AG08395 (cell line): ENCODE data around the gene SLC6A18.

Experiments used
- DNase-seq: peaks from one replicate; pipeline ENCODE4 v3.0.0; 2012; ENCODE audit warnings: mixed read lengths, low spot score

The SLC6A18 gene

DNA sequence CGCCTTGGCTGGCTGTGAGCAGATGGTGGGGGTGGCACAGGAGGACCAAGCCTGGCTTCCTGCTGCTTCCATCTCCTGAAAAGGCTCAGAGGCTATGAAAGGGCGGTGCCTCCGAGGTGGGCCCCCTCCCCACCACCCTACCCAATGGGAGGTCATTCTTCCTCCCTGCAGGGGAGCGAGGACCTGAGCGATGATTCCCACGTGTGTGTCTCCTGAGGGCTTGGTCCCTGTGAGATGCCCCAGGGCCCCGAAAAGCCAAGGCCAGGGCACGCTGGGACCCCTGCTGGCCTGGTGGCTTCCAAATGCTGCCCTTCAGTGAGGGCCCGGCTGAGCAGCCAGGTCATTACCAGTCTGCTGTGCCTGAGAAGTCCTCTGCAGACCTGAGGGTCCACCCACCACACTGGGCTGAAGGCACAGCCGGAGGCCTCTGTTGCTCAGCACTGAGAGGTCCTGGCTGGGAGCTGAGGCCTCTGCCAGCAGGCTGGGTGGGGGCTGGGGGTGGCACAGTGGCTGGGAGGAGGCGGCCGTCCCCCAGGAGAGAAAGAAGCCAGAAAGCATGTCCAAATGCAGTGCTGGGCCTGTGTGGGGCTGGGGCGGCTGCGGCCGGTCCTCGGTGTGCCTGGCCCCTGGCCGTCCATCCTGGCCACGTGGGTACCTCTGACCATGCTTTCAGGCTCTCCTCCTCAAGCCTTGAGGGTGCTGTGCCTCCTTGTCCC lies 37.8 kb upstream of the SLC6A18 start:
- DNase-seq: no peak

DNA sequence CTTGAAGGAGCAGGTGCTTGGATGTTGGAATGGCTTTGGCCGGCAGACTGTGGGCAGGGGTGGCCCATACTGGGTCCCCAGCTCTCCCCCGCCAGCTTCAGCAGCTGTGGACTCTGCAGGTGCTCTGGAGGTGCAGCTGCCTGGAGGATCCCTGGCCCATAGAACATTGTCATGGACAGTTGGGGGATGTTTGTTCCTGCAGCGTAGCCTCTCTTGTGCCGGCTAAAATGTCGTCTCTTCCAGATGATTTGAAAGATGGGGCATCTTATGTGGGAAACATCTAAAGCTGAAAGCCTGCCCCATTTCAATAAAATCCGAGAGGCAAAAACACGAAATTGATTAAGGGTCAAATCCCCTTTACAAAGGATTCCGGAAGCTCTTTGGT lies 37.2 kb upstream of the SLC6A18 start:
- no peak for DNase-seq

DNA sequence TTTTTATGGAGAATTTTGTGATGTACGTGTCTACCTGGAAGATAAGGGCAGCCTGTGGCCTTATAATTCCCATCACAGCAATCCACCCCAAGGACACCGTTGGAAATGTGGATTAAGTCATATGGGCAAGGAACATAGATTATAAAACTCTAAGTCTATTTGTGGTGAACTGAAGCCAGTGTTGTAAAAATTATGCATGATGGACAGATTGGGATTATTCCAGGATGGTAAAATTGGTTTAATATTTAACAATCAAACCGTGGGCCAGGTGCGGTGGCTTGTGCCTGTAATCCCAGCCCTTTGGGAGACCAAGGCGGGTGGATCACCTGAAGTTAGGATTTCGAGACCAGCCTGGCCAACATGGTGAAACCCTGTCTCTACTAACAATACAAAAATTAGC lies 36.7 kb upstream of the SLC6A18 start:
- DNase-seq: no peak

DNA sequence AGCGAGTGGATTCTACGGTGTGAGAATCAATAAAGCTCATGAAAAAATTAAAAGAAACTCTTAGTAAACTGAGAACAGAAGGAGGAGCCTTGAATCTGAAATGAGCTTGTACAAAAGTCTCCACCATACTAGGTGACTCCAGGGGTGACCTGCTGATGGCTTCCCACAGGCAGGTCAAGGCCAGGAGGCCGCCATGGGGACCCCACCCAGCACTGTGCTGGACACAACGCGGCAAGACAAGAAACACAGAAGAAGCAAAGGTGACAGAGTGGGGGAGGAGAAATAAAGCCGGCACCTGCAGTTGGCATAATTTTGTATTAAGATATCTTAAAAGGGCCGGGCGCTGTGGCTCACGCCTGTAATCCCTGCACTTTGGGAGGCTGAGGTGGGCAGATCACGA lies 35.9 kb upstream of the SLC6A18 start:
- no peak for DNase-seq

DNA sequence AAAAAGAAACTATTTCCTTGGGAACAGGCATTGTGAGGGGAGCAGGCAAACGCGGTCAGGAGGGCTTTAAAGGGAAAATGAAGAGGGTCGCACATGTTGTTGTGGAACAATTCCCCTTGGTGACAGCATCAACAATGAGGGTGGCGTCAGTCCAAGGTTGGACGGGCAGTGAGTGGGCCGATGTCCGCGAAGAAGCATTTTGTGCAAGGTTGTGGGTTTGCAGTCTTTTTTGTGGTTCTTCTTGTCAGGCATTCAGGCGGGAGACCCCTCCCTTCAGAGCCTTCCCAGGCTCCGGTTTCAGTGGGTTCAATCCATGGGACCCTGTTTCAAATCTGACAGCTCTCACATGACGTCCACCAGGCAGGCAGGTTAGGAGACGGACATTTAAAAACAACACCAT lies 34.9 kb upstream of the SLC6A18 start:
- no peak for DNase-seq

DNA sequence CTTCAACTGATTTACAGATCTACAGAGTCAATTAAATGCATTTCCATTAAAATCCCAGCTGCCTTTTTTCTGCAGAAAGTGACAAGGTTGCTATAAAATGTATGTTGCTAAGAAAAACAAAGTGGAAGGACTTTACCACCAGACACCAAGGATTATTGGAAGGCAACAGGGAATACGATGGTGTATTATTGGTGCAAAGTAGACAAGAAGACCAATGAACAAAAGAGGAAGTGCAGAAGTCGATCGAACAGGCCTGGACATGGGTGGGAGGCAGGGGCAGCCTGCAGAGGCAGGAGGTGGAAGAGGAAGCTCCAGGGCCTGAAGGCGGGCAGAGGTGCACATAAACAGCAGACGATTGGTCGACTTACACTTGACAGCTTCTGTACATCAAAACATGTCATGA lies 34.3 kb upstream of the SLC6A18 start:
- no peak for DNase-seq

DNA sequence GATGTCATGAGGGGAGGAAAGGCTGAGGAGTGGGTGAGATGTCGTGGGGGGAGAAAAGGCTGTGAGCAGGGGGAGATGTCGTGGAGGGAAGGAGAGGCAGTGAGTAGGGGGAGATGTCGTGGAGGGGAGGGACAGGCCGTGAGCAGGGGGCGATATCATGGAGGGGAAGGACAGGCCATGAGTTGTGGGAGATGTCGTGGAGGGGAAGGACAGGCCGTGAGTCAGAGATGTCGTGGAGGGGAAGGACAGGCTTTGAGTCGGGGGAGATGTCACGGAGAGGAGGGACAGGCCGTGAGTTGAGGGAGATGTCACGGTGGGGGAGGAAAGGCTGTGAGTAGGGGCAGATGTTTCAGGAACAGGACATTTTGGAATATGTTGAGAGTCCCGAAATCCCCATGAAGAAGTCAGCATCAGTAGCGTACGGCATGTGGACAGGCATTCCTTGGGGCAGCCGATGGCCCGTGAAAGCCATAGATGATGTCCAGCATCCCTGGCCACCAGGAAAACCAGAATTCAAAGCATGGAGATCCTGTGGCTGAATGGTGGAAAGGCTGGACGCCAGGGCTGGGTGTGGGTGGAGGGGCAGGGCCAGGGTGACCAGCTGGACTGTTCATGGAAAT lies 32.1 kb upstream of the SLC6A18 start:
- no peak for DNase-seq

DNA sequence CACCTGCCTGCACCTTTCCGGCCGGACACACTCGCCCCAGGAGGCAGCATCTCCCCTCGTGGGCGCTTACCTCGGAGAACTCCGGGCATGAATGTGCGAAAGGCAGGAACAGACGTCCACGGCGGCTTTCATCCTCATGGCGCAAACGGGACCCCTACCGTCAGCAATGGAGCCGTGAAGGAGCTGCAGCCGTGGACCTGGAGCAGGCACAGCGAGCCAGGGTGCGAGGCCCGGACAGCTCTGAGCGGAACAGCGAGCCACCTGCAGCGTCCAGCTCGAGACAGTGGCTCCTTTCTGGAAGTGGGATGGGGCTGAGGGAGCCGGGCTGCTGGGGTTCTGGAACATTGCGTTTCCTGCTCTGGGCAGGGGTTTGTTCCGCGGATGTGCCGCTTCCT lies 31.6 kb upstream of the SLC6A18 start:
- DNase-seq: no peak

DNA sequence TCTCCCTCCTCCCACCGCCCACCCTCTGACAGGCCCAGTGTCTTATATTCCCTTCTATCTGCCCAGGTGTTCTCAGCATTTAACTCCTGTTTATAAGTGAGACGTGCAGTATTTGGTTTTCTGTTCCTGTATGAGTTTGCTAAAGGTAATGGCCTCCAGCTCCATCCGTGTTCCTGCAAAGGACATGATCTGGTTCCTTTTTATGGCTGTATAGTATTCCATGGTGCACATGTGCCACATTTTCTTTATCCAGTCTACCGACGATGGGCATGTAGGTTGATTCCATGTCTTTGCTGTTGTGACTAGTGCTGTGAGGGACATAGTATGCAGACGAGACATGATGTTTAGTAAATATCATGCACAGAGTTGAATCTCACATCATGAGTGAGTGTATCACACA lies 30.8 kb upstream of the SLC6A18 start:
- DNase-seq: no peak

DNA sequence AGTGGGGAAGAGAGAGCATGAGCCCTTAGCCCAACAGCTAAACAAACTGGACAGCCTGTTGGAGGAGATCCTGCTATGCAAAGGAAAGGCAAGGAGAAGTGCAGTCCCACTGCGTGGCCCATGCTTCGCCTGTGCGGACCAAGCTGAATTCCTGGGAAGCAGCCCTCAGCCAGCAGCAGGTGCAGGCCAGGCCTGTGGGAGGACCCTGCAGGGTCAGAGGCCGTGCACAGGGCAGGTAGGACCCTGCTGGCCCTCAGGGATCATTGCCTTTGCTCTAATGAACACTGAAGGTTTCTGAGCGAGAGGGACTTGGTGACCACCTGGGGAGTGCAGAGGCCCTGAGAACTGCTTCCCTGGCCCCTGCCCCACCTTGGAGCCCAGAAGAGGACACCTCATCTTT lies 29.7 kb upstream of the SLC6A18 start:
- DNase-seq: no peak

DNA sequence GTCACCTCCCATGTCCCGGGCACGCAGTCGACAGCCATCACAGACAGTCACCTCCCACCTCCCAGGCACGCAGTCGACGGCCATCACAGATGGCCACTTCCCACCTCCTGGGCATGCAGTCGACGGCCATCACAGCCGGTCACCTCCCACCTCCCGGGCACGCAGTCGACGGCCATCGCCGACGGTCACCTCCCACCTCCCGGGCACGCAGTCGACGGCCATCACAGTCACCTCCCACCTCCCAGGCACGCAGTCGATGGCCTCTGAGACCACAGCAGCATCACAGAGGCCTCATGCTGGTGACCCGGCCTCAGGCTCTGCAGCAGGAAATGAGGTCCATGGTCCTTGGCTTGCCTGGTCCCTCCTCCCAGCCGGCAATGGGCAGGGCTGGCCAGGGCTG lies 29.3 kb upstream of the SLC6A18 start:
- DNase-seq: no peak

DNA sequence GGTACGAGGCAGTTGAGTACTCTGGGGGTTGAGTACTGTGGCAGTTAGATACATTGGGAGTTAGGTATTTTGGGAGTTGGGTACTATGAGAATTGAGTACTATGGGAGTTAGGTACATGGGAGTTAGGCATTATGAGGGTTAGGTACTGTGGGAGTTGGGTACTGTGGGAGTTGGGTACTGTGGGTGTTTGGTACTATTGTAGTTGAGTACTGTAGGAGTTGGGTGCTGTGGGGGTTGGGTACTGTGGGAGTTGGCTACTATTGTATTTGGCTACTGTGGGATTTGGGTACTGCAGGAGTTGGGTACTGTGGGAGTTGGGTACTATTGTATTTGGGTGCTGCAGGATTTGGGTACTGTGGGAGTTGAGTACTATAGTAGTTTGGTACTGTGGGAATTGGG lies 28.6 kb upstream of the SLC6A18 start:
- DNase-seq: no peak

DNA sequence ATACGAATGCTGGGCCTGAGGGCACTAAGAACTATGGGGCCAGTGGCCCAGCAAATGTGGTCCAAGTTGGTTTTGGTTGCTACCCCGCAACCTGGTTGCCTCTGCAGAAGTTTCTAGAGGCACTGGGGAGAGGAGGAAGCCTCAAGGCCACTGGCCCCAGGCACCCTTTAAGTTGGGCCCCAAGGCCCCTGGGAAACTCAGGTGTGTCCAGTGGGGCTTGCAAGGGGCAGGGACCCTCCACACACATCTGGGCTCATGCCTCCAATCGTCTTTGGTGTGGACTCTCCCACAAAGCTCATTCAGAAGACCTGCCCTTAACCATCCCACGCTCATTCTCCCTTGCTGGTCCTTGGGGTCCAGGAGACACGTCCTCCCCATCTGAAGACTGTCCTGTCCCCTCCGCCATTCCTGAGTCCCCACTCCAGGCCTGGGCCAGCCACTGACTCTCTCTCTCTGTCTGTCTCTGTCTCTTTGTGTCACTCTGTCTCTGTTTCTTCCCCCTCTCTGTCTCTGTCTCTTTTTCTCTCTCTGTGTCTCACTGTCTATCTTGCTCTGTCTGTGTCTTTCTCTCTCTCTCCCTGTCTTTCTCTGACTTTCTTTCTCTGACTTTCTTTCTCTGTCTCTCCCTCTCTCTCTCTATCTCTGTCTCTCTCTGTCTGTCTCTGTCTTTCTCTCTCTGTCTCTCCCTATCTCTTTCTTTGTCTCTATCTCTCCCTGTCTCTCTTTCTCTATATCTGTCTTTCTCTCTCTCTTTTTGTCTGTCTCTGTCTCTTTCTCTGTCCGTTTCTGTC lies 27.1 kb upstream of the SLC6A18 start:
- DNase-seq: no peak

DNA sequence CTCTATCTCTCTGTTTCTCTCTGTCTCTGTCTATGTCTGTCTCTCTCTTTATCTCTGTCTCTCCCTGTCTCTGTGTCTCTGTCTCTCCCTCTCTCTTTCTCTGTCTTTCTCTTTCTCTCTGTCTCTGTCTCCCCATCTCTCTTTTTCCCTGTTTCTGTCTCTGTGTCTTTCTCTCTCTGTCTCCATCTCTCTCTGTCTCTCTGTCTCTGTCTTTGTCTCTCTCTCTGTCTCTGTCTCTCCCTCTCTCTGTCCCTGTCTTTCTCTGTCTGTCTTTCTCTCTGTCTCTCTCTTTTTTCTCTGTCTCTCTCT lies 25.9 kb upstream of the SLC6A18 start:
- DNase-seq: no peak

DNA sequence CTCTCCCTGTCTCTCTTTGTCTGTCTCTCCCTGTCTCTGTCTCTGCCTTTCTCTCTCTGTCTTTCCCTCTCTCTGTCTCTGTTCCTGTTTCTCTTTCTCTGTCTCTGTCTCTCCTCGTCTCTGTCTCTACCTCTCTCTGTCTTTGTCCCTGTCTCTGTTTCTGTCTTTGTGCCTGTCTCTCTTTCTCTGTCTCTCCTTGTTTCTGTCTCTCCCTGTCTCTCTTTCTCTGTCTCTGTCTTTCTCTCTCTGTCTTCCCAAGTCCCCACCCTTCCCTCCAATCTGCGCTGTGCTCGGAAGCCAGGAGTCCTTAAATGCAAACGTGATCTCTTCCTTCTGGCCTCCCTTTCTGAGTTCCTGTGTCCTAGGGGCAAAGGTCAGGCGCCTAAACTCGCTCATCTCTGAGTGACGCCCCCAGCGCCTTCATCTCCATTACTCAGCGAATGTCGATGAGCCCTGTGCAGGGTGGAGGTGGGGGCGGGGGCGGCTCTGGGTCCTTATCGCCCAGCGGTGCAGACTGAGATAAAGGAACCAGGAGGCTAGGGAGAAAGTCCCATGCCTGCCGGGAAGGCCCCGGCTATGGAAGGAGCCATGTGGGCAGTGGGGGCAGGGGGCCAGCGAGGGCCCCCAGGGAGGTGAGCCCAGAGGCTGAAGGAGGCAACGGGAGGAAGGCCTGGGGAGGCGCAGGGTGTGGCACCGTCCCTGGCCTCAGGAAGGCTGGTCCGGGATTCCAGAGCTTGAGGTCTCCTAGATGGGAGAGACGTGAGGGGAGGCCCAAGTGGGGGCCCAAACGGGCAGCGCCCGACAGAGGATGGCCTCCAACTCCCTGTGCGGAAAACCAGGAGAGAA lies 25.3 kb upstream of the SLC6A18 start:
- DNase-seq: no peak

DNA sequence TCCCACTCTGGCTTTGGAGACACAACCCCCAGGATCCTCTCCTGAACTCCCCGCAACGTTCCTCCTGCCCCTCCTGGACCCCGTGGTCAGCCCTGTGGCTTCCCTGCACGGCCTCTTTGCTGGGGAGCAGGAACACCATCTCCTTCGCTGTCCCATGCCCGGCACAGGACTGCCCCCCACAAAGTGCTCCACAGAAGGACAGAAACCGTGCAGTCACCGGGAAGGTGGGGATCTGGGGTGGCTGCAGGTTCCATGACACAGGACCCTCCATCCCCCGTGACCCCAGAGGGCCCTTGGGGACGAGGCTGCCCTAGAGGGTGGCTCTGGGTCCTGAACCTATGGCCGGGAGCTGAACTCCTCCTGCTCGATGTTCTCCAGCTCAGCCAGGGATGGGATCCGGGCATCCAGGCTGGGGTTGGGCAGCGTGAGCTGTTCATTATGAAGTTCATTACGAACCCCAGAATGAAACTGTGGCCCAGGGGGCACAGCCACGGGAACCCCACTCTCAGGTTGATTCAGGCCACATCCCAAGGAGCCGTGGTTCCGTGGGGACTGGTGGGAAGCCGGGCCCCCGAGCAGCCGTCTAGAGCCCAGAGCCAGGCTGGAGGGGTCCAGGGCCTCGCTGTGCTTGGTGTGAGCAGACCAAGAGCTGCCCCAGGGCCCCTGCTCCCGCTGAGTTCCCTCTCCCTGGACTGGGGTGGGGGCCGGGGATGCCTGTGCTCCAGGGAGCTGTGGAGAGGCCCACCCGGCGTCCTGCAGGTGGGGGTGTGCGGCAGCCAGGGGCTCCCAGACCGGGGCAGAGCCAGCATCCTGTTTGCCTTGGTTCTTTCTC lies 24.5 kb upstream of the SLC6A18 start:
- no peak for DNase-seq

DNA sequence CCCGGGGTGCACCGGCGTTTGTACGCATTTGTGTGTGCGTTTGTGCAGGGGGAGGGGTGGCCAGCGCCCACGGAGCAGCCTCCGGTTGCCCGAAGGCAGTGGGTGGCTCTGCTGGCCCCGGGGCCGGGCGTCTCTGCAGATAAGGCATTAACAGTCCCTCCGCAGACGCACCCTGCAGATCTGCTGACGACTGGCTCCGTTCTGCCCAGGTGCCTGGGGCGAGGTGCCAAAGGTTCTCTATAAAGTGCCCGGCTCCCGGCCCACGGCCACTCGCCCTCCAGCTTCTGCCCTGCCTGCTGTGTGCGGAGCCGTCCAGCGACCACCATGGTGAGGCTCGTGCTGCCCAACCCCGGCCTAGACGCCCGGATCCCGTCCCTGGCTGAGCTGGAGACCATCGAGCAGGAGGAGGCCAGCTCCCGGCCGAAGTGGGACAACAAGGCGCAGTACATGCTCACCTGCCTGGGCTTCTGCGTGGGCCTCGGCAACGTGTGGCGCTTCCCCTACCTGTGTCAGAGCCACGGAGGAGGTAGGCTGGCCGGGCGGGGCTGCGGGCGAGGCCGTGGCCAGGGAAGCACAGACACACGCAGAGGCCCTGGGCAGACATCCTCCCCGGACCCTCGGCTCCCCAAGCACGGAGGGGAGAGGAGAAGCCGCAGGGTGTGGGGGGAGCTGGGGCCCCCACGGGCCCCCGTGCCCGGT lies 23.7 kb upstream of the SLC6A18 start, which contains the start of gene SLC6A19:
TSS of gene SLC6A19 (plus strand) at position 269 of the 699 bp plus-strand sequence. CDS start at position 325, 56 bp downstream.
- DNase-seq: no peak

DNA sequence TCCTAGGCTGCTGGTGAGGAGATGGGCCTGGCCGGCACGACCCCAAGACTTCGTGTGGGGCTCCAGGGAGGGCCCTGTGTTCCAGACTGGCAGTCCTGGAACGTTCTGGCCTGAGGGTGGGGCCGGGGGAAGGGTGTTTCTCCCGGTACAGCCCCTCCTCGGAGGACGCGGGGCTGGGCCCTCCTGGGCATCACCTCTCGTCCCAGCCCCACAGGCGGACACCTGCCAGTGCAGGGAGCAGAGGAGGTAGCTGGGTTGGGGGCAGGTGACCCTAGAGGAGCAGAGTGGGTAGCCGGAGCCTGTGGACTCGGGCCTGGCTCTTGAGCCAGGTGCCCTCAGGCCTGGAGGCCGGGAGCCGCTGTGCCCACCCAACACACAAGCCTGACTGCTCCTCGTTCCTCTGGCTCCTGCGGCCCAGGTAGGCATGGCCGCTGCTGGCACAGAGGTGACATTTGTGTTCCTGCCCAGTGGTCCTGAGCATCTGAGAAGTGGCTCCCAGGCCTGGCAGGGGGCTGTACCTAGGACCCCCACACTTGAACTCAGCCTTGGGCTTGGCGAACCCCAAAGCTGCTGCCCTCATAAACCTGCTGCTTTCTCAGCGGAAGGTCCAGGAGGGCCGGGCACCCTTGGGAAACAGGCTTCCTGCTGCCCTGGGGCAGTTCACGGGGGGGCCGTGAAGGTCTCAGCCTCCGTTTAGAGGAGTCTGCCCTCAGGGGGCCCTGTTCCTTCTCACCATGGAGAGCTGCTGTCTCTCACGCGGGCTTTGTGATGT lies 23.0 kb upstream of the SLC6A18 start:
- no peak for DNase-seq

DNA sequence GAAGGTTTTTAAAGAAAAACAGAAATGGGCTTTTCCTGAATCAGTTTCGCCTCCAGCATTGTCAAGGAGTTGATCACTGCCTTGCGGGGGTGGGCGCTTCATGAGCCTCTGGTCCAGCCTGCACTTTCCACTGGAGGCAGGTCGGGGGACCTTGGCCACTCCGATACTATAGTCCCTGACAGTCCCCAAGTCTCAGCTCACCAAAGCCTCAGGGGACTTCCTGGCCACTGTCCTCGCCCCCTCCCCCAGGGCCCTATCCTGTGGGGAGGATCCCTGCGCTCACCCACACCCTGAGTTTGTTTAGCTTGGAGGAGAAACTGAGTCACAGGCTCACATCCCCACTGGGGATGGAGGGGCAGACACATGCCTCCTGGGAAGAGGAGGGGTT lies 22.4 kb upstream of the SLC6A18 start:
- no peak for DNase-seq

DNA sequence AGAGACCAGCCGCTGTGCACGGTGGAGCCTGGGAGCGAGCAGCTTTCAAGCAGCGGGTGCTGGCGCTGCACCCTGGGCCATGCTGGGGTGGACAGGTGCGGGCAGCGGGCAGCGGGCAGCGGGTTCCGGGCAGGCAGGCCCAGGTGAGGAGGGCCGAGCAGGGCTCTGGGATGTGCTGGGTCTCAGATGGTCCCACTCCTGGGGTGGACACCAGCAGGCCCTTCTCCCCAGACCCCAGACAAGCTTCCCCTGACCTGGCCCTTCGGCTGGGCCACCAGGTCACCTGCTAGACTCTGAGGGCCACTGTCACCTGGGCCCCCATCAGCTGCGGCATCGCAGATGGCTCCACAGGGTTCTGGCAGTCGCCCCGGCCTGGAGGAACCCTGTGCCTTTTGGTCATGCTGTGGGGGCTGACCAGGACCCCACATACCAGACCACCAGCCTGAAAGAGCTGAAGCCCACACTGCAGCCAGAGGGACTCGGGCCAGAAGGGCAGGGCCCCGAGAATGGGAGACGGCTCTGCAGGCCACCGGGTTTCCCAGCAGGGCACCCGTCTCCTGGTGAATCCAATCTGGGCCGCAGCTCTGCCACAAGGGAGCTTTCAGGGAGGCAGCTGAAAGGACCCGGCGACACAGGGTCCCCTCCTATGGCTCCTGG lies 21.7 kb upstream of the SLC6A18 start:
- no peak for DNase-seq
